Measurements from ENCODE around the gene CCIN. TPM values are rescaled to one million over a fixed set of nuclear protein-coding genes. Genes with fewer than 3 reads are reported as not detected.
"Not testable (repeated sequence)": the region's sequence is repeated elsewhere in the genome, so short reads cannot be mapped to it uniquely, and the experiment has no call there.

CCIN gene
- total RNA-seq, 1 experiment from 2014 or later: 0.20 TPM

DNA sequence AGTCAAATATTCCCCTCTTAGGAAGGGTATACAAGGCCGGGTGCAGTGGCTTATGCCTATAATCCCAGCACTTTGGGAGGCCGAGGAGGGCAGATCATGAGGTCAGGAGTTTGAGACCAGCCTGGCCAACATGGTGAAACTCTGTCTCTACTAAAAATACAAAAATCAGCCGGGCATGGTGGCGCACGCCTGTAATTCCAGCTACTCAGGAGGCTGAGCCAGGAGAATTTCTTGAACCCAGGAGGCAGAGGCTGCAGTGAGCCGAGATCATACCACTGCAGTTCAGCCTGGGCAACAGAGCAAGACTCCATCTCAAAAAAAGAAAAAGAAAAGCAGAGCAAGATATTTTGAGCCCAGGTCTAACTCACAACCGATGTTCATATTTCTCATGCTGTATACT, 37.5 kb upstream of the CCIN start:
- H2AFZ ChIP-seq (ENCODE audit: low read depth, low read length, poor library complexity, severe bottlenecking); H3K79me2 ChIP-seq (ENCODE audit: insufficient read depth, low read length); H3K4me3 ChIP-seq (replicated peaks in 1 of 2; ENCODE audit: low read depth in 1 of 2, low read length in 2 of 2); H3K9ac ChIP-seq (ENCODE audit: low read length); POLR2A ChIA-PET; H4K20me1 ChIP-seq (ENCODE audit: insufficient read depth); H3K4me2 ChIP-seq (ENCODE audit: low read length); H3K9me2 ChIP-seq (ENCODE audit: insufficient read depth); ATAC-seq; RAD21 ChIA-PET (ENCODE audit: low non-redundant PET in 1 of 2, low total read pairs in 2 of 2, uncharacterized antibody in 2 of 2, unreplicated experiment in 2 of 2); H3K27ac ChIP-seq (ENCODE audit: low read depth, low read length); H3K9me3 ChIP-seq (ENCODE audit: control insufficient read depth in 1 of 2, insufficient read depth in 1 of 2, low read depth in 1 of 2, low read length in 2 of 2); CTCF ChIA-PET; H3K36me3 ChIP-seq (ENCODE audit: control insufficient read depth in 1 of 2, insufficient read depth in 2 of 2, low read length in 2 of 2); H3K27me3 ChIP-seq (ENCODE audit: insufficient read depth, low read length); BruUV-seq (replicated peaks); intact Hi-C loops (cut with micrococcal nuclease); DNase-seq (ENCODE audit: low read depth, low spot score): not testable (repeated sequence)
- peaks cover 0 to 10% of the 10 kb centered on the region in 2 experiments; a peak in 1 of 4 replicates for H3K4me1 ChIP-seq (ENCODE audit: control insufficient read depth in 1 of 2, insufficient read depth in 2 of 2, low read length in 2 of 2)

GRCh38 chr9:36132086-36132485, 37.1 kb upstream of the CCIN start:
- no peak overlapping the region for H2AFZ ChIP-seq (ENCODE audit: low read depth, low read length, poor library complexity, severe bottlenecking)
- RAD21 ChIA-PET (ENCODE audit: low non-redundant PET in 1 of 2, low total read pairs in 2 of 2, uncharacterized antibody in 2 of 2, unreplicated experiment in 2 of 2): no interaction called here
- H3K27ac ChIP-seq (ENCODE audit: low read depth, low read length): no peak overlapping the region
- DNase-seq (ENCODE audit: low read depth, low spot score): no peak
- H4K20me1 ChIP-seq (ENCODE audit: insufficient read depth): no peaks in the 10 kb centered on the region
- H3K9me3 ChIP-seq (ENCODE audit: control insufficient read depth in 1 of 2, insufficient read depth in 1 of 2, low read depth in 1 of 2, low read length in 2 of 2): no peaks in the 10 kb centered on the region
- no peaks in the 10 kb centered on the region for H3K36me3 ChIP-seq (ENCODE audit: control insufficient read depth in 1 of 2, insufficient read depth in 2 of 2, low read length in 2 of 2)
- intact Hi-C loops (cut with micrococcal nuclease): no loop called here
- no peaks in the 10 kb centered on the region for H3K27me3 ChIP-seq (ENCODE audit: insufficient read depth, low read length)
- no peak overlapping the region for H3K9ac ChIP-seq (ENCODE audit: low read length)
- no peaks in the 10 kb centered on the region for H3K9me2 ChIP-seq (ENCODE audit: insufficient read depth)
- POLR2A ChIA-PET: no interaction called here
- ATAC-seq: no peak
- H3K4me2 ChIP-seq (ENCODE audit: low read length): no peak overlapping the region
- BruUV-seq (replicated peaks): no TSS peak
- no peak overlapping the region for H3K4me3 ChIP-seq (replicated peaks in 1 of 2; ENCODE audit: low read depth in 1 of 2, low read length in 2 of 2)
- no peaks in the 10 kb centered on the region for H3K79me2 ChIP-seq (ENCODE audit: insufficient read depth, low read length)
- CTCF ChIA-PET: no interaction called here
- H3K4me1 ChIP-seq (ENCODE audit: control insufficient read depth in 1 of 2, insufficient read depth in 2 of 2, low read length in 2 of 2): peaks cover 0 to 13% of the 10 kb centered on the region in 2 experiments; a peak in 1 of 4 replicates
- no peak for TF ChIP-seq SRF (IDR thresholded peaks at IDR 0.05; ENCODE audit: low read depth)
- no peak for TF ChIP-seq FOSL1 (IDR thresholded peaks at IDR 0.05; ENCODE audit: low read depth)
- TF ChIP-seq JUND (IDR thresholded peaks at IDR 0.05): no peak

Measured in HCT116 (cell line).